ENCODE data around the gene PLEKHJ1. TPM values are rescaled to one million over a fixed set of nuclear protein-coding genes. Genes with fewer than 3 reads are reported as not detected.
"Not testable (repeated sequence)": the region's sequence is repeated elsewhere in the genome, so short reads cannot be mapped to it uniquely, and the experiment has no call there.

Gene PLEKHJ1, protein sequence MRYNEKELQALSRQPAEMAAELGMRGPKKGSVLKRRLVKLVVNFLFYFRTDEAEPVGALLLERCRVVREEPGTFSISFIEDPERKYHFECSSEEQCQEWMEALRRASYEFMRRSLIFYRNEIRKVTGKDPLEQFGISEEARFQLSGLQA
- total RNA-seq (2014; rRNA removed), result 92.4 and 100 TPM in 2 replicates
- 63.4 TPM for polyA plus RNA-seq (2012)

DNA sequence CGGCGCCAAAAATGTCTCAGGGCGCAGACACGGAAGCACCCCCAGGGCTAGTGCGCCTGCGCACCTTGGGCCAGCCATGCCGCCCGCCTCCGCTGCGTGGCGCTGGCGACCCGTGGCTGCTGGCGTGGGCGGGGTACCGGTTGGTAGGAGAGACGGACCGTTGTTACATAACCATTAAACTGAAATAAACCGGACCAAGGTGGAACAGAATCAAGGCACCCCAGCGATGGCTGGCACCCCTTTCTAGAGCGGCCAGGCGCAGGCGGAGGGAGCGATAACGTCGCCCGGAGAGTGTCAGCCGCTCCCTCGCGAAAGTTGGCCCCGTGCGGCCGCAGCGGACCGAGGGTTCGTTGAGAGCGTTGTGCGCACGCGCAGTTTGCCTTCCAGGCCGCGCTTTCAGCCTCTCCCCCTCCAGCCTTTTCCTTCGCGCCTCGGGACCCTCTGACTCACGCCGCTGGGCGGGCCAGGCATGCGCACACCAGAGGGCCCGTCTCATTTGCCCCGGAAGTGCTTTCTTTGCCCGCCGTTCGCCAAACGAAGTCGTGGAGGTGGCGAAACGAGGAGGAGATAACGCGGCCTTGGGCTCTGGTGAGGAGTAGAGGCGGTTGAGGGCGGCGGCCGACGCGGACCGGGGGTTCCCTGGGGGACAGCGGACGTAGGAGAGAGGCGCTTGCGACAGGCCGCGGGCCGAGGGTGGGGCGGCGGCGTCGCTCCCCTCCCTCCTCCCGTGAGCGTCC, at the start of gene PLEKHJ1, which contains the start of gene SF3A2:
Gene PLEKHJ1 (minus strand): TSS at position 16 of the 737 bp plus-strand sequence. CDS start 81 bp downstream, outside the sequence.
Gene SF3A2 (plus strand): TSS at position 511 of the 737 bp plus-strand sequence. CDS start 6,595 bp downstream, outside the sequence.
- DNase-seq (ENCODE audit: low read depth), result peak; percentile 96

DNA sequence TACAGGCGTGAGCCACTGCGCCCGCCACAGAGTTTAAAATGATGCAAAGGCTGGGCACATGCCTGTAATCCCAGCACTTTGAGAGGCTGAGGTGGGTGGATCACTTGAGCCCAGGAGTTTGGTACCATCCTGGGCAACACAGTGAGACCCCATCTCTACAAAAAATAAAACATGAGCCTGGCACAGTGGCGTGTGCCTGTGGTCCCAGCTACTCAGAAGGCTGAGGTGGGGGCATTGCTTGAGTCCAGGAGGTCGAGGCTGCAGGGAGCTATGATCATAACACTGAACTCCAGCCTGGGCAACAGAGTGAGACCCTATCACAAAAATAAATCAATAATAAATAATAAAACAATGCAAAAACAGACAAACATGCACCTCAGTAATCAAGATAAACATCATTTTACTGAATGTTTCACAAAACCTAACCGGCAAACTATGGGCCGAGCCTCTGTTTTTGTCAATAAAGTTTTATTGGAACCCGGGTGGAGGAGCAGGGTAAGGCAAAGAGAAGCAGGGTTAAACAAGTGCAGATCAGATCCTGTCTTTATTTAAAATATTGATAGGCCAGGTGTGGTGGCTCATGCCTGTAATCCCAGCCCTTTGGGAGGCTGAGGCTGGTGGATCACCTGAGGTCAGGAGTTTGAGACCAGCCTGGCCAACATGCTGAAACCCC, 47.8 kb upstream of the PLEKHJ1 start:
- DNase-seq (ENCODE audit: low read depth), result no peak

GRCh38 chr19:2282862-2283237, 46.7 kb upstream of the PLEKHJ1 start:
- DNase-seq (ENCODE audit: low read depth), result no peak

DNA sequence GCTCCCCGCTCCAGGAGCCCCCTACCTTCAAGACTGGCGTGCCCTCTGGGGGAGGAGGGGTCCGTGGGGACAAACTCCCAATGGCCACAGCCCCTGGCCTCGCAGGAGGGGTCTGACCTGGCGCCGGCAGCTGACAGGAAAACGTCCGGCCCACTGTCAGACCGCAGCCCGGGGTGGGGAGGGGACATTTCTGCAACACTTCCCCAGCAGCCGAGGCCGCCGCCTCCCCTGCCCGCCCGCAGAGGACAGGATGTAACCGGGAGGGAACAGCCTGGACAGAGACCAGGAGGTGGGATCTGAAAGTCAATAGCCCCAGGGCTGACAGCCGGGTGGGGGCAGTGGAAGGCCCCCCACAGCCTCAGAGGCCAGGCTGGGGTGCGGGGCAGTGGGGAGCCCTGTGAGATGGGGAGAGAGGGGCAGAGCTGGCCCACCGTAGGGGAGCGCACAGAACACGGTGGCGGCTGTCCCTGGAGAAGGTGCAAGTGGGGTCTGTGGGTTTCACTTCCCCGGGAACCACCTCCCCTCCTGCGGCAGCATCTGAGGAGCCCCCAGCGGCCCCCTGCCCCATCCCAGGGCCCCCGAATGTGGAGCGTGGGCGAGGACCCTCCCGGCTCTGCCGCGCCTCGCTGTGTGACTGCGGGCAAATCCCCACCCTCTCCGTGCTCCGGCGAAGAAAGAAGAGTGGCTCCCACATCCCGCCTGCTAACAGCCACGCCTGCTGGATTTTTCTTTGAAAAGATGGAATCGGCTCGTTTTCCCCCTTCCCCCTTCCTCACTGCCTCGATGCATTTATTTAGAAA, 46.1 kb upstream of the PLEKHJ1 start, which contains the start of gene PEAK3:
Gene PEAK3 (minus strand): TSS at position 114 of the 800 bp plus-strand sequence. CDS start 1,244 bp downstream, outside the sequence.
- DNase-seq (ENCODE audit: low read depth), result peak; percentile 40

GRCh38 chr19:2281265-2282061, 45.3 kb upstream of the PLEKHJ1 start:
- DNase-seq (ENCODE audit: low read depth), result not testable (repeated sequence)

GRCh38 chr19:2280633-2281264, 44.6 kb upstream of the PLEKHJ1 start:
- no peak for DNase-seq (ENCODE audit: low read depth)

DNA sequence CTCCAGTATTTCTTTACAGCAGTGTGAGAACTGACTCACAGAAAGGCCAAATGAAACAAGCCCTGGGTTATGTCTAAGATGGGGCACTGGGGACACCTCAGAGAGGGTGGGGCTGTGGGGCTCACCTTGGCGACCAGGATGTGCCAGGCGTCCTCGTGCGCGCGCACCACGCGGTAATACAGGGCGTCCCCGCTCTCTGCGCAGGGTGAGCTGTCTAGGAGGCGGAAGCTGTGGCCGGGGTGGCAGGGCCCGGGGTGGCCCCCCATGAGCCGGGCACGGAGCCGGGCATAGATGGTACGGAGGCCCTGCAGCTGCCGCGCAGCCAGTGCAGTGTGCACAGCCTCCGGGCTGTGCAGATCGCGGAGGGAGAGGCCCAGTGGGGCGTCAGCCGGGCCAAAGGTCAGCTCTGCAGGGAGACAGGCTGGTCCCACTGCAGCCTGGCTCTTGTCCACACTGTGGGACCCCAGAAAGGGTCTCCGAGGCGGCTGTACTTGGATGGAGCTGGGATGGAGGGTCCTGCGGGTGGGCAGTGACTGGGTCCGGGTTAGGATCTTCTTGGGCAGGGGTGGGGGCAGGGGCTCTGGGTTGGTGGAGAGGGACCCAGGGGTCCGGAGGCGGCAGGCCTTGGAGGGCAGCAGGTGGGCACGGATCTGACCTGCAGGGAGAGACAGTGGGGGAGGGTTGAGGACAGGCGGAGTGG, 42.5 kb upstream of the PLEKHJ1 start:
- no peak for DNase-seq (ENCODE audit: low read depth)

DNA sequence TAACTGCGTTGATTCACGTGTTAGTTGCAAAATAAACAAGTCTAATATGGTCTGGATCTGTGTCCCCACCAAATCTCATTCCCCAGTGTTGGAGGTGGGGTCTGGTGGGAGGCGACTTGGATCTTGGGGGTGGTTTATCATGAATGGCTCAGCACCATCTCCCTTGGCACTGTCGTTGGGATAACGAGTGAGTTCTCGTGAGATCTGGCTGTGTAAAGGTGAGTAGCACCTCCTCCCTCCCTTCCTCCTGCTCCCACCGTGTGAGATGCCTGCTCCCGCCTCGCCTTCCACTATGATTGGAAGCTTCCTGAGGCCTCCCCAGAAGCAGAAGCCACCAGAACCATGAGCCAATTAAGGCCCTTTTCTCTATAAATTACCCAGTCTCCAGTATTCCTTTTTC, 41.0 kb upstream of the PLEKHJ1 start:
- DNase-seq (ENCODE audit: low read depth), result no peak

DNA sequence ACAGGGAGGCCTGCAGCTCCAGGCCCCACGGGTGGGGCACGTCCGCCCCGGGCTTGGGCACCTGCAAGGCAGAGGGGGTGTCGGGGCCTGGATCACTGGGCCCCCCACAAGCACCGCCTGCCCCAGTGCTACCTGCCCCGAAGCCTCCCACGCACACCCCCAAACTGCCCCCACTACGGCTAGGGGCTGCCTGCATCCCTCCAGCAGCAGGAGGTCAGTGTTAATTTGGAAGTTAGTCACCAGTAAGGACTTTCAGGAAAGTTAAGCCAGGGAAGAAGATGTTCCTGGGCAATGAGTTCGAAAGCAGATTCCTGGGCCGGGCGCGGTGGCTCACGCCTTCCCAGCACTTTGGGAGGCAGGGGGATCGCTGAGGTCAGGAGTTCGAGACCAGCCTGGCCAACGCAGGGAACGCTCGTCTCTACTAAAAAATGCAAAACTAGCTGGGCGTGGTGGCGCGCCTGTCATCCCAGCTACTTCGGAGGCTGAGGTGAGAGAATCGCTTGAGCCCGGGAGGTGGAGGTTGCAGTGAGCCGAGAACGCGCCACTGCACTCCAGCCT, 40.4 kb upstream of the PLEKHJ1 start:
- no peak for DNase-seq (ENCODE audit: low read depth)

- no peak for DNase-seq (ENCODE audit: low read depth)
These were observed 39.7 kb upstream of the PLEKHJ1 start for GRCh38 chr19:2275588-2276428.

DNA sequence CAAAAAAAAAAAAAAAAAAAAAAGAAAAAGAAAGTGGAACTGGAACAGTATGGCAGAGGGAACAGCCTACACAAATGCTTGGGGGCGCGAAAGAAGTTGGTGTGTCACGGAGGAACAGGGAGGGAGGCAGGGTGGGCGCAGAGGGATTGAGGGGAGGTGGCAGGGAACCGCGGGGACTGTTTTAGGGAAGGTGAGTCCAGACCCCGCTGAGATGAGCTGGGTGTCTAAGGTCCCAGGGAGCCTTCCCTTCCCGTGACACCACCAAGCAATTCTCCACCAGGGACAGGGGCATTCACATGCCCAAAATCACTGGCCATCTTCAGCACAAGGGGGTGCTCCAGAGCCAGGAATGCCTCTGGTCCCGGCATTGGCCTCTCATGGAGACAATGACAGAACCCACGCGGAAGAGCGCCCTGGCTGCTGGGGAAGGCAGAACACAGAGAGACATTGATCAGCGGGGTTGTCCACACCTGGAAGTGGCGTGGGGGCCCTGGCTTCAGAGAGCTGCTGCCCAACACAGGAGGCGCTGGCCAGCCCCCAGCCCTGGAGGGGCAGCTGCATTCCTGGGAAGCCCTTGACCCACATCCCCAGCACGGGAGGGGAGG, 38.9 kb upstream of the PLEKHJ1 start:
- peak; percentile 65 for DNase-seq (ENCODE audit: low read depth)

- no peak for DNase-seq (ENCODE audit: low read depth)
These were observed 38.1 kb upstream of the PLEKHJ1 start for GRCh38 chr19:2274185-2274711.

DNA sequence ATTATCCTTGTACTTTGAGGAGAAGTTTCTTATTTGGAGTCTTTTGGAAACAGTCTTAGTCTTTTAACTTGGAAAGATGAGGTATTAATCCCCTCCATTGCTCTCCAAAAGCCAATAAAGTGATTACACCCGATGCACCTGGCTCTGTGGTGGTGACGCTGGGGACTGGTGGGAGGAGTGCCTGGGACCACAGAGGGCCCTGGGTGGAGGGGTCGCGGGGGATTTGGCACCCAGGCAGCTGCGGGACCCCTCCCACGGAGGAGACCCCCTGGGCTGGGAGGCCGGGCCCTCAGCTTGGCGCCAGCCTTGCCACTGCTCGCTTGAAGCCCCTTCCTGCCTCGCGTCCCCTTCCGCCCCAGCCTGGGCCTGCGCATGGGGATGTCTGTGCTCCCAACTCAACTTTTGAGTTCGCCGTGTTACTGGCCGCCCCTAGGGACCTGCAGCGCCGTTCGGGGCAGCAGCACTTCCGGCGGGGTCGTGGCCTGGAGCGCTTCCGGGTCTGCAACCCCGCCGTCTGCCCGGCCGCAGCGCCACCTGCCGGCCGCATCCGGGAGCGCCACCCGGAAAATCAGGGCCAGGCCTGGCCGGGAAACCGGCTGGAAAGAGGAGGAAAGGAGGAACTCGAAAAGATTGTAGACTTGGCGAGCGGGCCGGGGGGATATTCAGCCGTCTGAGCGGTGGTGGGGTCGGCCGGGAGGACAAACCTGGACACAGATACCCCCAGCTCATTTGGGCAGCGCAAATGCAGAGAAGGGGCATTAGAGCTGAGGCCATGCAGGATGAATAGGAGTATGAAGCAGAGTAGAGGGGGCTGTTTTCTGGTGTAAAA, 37.4 kb upstream of the PLEKHJ1 start:
- peak; percentile 82 for DNase-seq (ENCODE audit: low read depth)

- peak; percentile 88 for DNase-seq (ENCODE audit: low read depth)
These were observed 35.3 kb upstream of the PLEKHJ1 start for GRCh38 chr19:2271234-2272103.

- DNase-seq (ENCODE audit: low read depth), result peak; percentile 79
These were observed 34.5 kb upstream of the PLEKHJ1 start for GRCh38 chr19:2270423-2271233.

Measured in LHCN-M2 (cell line).